K562 (cell line): Measurements from ENCODE around the gene USP48. TPM values are rescaled to one million over a fixed set of nuclear protein-coding genes. Genes with fewer than 3 reads are reported as not detected.

ENCODE experiments used
- DMBX1 ChIP-seq: fragments of 250-450 bp; sonication (Bioruptor Pico); IDR thresholded peaks from 2 replicates; pipeline ENCODE4 v1.8.0; 2022; ENCODE audit warnings: inconsistent platforms, mild to moderate bottlenecking, moderate library complexity, borderline replicate concordance
- ELF1 ChIP-seq: fragments of 200-800 bp; sonication (Bioruptor generic); IDR thresholded peaks from 2 replicates; pipeline ENCODE4 v1.6.1; 2016; ENCODE audit warnings: missing genetic modification characterization, missing compliant biosample characterization
- FOXA3 ChIP-seq, 2 experiments: fragments of 450-650 bp in 1 of 2; sonication (generic) in 1 of 2; formaldehyde crosslinking; IDR thresholded peaks in 1 of 2; conservative IDR thresholded peaks in 1 of 2; 2 replicates each; pipeline versions ENCODE4 v1.4.0 to v1.8.0; 2020 to 2022; ENCODE audit warnings: mild to moderate bottlenecking in 2 of 2, missing genetic modification reagents in 1 of 2
- RHOXF2B ChIP-seq: fragments of 250-450 bp; sonication (Bioruptor Pico); conservative IDR thresholded peaks from 2 replicates; pipeline ENCODE4 v1.5.1; 2021
- SIRT6 ChIP-seq: IDR thresholded peaks from one replicate; pipeline ENCODE4 v1.6.1; 2012; ENCODE audit warnings: low read depth, mild to moderate bottlenecking, control low read depth, inconsistent platforms, low read length, moderate library complexity
- SMARCB1 ChIP-seq: IDR thresholded peaks from 2 replicates; pipeline ENCODE4 v1.6.1; 2011; ENCODE audit warnings: improper control_type of control experiment, low read depth; ENCODE audit not compliant: insufficient read length
- TBL1XR1 ChIP-seq, 2 experiments: IDR thresholded peaks; 2 replicates each; pipeline ENCODE4 v1.6.1; 2012; ENCODE audit warnings: improper control_type of control experiment in 2 of 2, low read length in 2 of 2, mild to moderate bottlenecking in 1 of 2
- TCF3 ChIP-seq: sonication (generic); formaldehyde crosslinking; IDR thresholded peaks from 2 replicates; pipeline ENCODE4 v1.4.0; 2020; ENCODE audit warnings: mild to moderate bottlenecking, missing genetic modification reagents
- TRIM24 ChIP-seq, 2 experiments: fragments of 450-650 bp; IDR thresholded peaks; 2 replicates each; pipeline ENCODE4 v1.6.1; 2016
- ZNF124 ChIP-seq: sonication (generic); formaldehyde crosslinking; IDR thresholded peaks from 2 replicates; pipeline ENCODE4 v1.8.1; 2022; ENCODE audit warnings: missing genetic modification reagents
- ZNF197 ChIP-seq: fragments of 200-800 bp; sonication (Bioruptor generic); IDR thresholded peaks from 2 replicates; pipeline ENCODE4 v1.6.1; 2016; ENCODE audit warnings: low read depth, missing genetic modification characterization, missing compliant biosample characterization
- ZNF507 ChIP-seq: conservative IDR thresholded peaks from 2 replicates; pipeline ENCODE4 v1.6.1; 2017; ENCODE audit warnings: missing genetic modification characterization, missing compliant biosample characterization
- polyA plus RNA-seq, 8 experiments: library from polyadenylated mRNA; depleted of rRNA in 4 of 8; stranded (reverse) in 5 of 8; unstranded in 3 of 8; fragments of >200 nt; fragmentation: Nextera tagmentation in 2 of 8; fragmentation: Illumina TruSeq in 1 of 8; extraction: Ambion mirVana in 2 of 8; extraction: Trizol in 1 of 8; gene quantifications; 2 replicates each; pipeline versions ENCODE4 v1.2.1 to v1.2.3, GENCODE V29; 2011 to 2014; ENCODE audit warnings: inconsistent platforms in 1 of 8, missing spikeins in 1 of 8
- total RNA-seq, 7 experiments: library from RNA; depleted of rRNA in 6 of 7; stranded (reverse); fragments of >200 nt in 6 of 7; fragmentation: Illumina TruSeq in 2 of 7; extraction: Trizol in 2 of 7; gene quantifications; 2 replicates each; pipeline versions ENCODE4 v1.2.1 to v1.2.3, GENCODE V29; 2011 to 2021; ENCODE audit warnings: low replicate concordance in 1 of 7
- TF ChIP-seq, protein P1 (sequence below): sonication (generic); formaldehyde crosslinking; IDR thresholded peaks from 2 replicates; pipeline ENCODE4 v1.8.0; 2022; ENCODE audit warnings: mild to moderate bottlenecking, missing genetic modification reagents
- TF ChIP-seq, protein P2 (sequence below), 2 experiments: fragments of 450-650 bp; IDR thresholded peaks; 2 replicates each; pipeline ENCODE4 v1.6.1; 2016
- TF ChIP-seq, protein P3 (sequence below): fragments of 250-450 bp; sonication (Bioruptor Pico); IDR thresholded peaks from 2 replicates; pipeline ENCODE4 v1.4.0; 2020
- TF ChIP-seq, protein P4 (sequence below): sonication (generic); formaldehyde crosslinking; IDR thresholded peaks from 2 replicates; pipeline ENCODE4 v1.8.0; 2022; ENCODE audit warnings: missing genetic modification reagents, mild to moderate bottlenecking, moderate library complexity, borderline replicate concordance
- TF ChIP-seq, protein P5 (sequence below): IDR thresholded peaks from 2 replicates; pipeline ENCODE4 v1.6.1; 2016; ENCODE audit warnings: missing genetic modification characterization, missing compliant biosample characterization

Gene USP48
- total and polyA plus RNA-seq, 9 of the 15 experiments (the other 6 are each of a cell fraction or from before 2014, with no cell fraction given) = 23.3 to 123 (median 106) TPM

DNA sequence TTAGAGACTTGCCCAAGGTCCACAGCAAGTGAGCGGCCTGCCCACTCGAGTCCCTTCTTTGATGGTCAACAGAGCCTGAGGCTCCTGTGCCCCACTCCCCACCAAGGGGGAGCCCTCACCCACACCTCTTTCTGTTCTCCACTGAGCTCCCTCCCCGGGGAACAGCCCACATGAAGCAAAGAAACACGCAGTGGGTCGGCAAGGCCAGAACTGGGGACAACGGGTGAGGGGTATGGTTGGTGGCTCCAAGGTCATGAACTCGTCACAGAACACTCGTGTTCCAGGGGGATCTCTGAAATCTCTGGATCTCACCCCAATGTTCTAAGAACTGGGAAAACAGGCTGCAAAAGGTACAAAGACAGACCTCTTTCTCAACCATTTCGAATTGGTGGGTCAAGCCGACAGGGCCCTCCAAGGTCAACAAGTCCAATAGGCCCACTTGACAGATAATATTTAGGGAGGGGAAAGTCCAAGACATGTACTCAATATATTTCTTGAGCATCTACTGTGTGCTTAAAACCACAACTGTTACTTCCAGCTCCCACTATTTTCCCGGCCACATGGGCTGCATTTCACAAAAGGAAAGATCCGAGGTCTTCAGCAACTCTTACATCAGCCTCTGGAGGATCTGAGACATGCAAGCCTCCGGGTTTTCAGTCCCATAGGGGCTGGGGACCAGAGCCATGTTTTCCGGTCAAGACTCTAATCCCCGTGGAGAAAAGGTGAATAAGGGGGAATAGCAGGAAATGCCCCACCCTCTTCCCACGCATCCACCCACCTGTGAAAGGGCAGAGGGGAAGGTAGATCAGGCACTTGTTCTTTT is 112.7 kb downstream of the USP48 start (continued):
- TF ChIP-seq, protein P1, sequence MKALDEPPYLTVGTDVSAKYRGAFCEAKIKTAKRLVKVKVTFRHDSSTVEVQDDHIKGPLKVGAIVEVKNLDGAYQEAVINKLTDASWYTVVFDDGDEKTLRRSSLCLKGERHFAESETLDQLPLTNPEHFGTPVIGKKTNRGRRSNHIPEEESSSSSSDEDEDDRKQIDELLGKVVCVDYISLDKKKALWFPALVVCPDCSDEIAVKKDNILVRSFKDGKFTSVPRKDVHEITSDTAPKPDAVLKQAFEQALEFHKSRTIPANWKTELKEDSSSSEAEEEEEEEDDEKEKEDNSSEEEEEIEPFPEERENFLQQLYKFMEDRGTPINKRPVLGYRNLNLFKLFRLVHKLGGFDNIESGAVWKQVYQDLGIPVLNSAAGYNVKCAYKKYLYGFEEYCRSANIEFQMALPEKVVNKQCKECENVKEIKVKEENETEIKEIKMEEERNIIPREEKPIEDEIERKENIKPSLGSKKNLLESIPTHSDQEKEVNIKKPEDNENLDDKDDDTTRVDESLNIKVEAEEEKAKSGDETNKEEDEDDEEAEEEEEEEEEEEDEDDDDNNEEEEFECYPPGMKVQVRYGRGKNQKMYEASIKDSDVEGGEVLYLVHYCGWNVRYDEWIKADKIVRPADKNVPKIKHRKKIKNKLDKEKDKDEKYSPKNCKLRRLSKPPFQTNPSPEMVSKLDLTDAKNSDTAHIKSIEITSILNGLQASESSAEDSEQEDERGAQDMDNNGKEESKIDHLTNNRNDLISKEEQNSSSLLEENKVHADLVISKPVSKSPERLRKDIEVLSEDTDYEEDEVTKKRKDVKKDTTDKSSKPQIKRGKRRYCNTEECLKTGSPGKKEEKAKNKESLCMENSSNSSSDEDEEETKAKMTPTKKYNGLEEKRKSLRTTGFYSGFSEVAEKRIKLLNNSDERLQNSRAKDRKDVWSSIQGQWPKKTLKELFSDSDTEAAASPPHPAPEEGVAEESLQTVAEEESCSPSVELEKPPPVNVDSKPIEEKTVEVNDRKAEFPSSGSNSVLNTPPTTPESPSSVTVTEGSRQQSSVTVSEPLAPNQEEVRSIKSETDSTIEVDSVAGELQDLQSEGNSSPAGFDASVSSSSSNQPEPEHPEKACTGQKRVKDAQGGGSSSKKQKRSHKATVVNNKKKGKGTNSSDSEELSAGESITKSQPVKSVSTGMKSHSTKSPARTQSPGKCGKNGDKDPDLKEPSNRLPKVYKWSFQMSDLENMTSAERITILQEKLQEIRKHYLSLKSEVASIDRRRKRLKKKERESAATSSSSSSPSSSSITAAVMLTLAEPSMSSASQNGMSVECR (CRISPR knock-in tag) = no peak; the same call in 1 of the 2 replicates
- TF ChIP-seq DMBX1 (CRISPR knock-in tag) (peak; percentile 48; the same call in 1 of the 2 replicates), SMARCB1 (no peak), ELF1 (no peak; the same call in 1 of the 2 replicates), TCF3 (CRISPR knock-in tag) (no peak), TRIM24 (IDR thresholded peaks at IDR 0.05) (no peak), FOXA3 (CRISPR knock-in tag; conservative IDR thresholded peaks at IDR 0.05 in 1 of 2, IDR thresholded peaks at IDR 0.05 in 1 of 2) (peak in 1 of 2 experiments; percentile 20; a peak in 1 of 4 replicates), ZNF197 (CRISPR knock-in tag) (no peak), ZNF507 (no peak; the same call in 1 of the 2 replicates), SIRT6 (no peak), RHOXF2B (no peak), TBL1XR1 (IDR thresholded peaks at IDR 0.05; ENCODE audit: low read length in 2 of 2) (no peak), ZNF124 (no peak)
- TF ChIP-seq, protein P2, sequence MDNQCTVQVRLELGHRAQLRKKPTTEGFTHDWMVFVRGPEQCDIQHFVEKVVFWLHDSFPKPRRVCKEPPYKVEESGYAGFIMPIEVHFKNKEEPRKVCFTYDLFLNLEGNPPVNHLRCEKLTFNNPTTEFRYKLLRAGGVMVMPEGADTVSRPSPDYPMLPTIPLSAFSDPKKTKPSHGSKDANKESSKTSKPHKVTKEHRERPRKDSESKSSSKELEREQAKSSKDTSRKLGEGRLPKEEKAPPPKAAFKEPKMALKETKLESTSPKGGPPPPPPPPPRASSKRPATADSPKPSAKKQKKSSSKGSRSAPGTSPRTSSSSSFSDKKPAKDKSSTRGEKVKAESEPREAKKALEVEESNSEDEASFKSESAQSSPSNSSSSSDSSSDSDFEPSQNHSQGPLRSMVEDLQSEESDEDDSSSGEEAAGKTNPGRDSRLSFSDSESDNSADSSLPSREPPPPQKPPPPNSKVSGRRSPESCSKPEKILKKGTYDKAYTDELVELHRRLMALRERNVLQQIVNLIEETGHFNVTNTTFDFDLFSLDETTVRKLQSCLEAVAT (IDR thresholded peaks at IDR 0.05) = no peak
- TF ChIP-seq, protein P3, sequence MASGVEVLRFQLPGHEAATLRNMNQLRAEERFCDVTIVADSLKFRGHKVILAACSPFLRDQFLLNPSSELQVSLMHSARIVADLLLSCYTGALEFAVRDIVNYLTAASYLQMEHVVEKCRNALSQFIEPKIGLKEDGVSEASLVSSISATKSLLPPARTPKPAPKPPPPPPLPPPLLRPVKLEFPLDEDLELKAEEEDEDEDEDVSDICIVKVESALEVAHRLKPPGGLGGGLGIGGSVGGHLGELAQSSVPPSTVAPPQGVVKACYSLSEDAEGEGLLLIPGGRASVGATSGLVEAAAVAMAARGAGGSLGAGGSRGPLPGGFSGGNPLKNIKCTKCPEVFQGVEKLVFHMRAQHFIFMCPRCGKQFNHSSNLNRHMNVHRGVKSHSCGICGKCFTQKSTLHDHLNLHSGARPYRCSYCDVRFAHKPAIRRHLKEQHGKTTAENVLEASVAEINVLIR (CRISPR knock-in tag) = no peak
- TF ChIP-seq, protein P4, sequence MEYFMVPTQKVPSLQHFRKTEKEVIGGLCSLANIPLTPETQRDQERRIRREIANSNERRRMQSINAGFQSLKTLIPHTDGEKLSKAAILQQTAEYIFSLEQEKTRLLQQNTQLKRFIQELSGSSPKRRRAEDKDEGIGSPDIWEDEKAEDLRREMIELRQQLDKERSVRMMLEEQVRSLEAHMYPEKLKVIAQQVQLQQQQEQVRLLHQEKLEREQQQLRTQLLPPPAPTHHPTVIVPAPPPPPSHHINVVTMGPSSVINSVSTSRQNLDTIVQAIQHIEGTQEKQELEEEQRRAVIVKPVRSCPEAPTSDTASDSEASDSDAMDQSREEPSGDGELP = no peak
- TF ChIP-seq, protein P5, sequence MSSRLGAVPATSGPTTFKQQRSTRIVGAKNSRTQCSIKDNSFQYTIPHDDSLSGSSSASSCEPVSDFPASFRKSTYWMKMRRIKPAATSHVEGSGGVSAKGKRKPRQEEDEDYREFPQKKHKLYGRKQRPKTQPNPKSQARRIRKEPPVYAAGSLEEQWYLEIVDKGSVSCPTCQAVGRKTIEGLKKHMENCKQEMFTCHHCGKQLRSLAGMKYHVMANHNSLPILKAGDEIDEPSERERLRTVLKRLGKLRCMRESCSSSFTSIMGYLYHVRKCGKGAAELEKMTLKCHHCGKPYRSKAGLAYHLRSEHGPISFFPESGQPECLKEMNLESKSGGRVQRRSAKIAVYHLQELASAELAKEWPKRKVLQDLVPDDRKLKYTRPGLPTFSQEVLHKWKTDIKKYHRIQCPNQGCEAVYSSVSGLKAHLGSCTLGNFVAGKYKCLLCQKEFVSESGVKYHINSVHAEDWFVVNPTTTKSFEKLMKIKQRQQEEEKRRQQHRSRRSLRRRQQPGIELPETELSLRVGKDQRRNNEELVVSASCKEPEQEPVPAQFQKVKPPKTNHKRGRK (tag) = no peak
